Activated CD8-positive, alpha-beta memory T cell treated with anti-CD3 and anti-CD28 coated beads, Interleukin-2, amount 50 U/mL, for 24 hours (primary cell): ENCODE data around the gene ZNF799.
A peak's percentile ranks its signal among the peaks of the same experiment; 100 is the strongest.
"Not testable (repeated sequence)": the region's sequence is repeated elsewhere in the genome, so short reads cannot be mapped to it uniquely, and the experiment has no call there.

Source experiments
- DNase-seq: peaks from one replicate; pipeline ENCODE4 v3.0.0-alpha.2; 2020; ENCODE audit errors: extremely low read depth

The ZNF799 gene

GRCh38 chr19:12400633-12401502, at the start of gene ZNF799:
TSS of gene ZNF799 (minus strand) at chr19:12401271. CDS start at chr19:12401070, 201 bp downstream.
- peak; percentile 69 for DNase-seq

DNA sequence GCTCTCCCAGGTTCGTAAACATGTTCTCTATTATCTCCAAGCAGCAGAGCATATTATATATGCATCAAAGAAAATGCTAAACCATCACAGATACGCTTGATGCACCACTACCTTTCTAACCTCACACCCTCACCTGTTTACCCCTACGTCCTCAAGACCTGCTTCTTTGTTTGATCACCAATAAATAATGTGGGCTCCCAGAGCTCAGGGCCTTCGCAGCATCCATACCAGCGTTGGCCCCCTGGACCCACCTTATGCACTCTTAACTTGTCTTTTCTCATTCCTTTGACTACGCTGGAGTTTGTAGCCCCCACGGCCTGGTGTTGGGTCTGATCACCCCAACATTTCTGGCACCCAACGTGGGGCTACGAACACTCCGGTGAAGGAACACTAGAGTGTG, 49.8 kb upstream of the ZNF799 start:
- no peak for DNase-seq

GRCh38 chr19:12448808-12449207, 47.7 kb upstream of the ZNF799 start:
- DNase-seq: no peak

DNA sequence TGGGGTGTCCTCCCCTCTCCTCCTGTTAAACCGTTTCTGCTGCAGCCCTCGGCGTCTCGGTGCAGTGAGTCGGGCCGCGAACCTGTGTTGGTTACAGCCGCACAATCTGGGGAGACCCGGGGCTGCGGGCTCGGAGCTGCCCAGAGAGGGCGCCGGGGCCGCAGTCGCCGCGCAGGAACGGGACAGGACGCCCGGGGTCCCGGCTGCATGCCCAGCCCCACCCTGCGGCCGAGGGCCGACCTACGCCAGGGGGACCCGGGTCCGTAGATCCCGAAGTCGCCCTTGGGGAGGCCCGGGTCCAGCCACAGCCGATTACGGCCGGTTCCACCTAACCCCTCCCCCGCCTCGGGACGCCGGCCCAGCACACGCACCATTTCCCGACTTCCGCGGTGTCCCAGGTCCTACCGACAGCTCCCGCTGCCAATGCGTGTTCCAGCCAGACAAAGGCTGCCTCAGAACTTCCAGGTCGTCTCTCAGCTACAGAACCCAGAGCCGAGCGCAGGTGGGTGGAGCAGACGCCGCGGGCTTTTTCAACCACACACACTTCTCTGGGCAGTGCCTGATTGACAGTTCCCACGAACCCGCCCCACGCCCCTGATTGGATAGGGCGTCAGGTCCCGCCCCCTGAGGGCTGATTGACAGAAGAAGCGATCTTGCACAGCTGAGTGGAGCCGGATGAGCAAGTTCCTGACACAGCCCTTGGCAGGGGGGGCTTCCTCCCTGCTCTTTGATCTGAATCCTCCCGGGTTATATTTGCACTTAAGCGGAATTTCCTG, 39.7 kb upstream of the ZNF799 start, which contains the start of gene ZNF443:
ZNF443 (minus strand) TSS at position 481 of the 776 bp plus-strand sequence; CDS start at position 374, 107 bp downstream.
- DNase-seq: peak; percentile 97

- not testable (repeated sequence) for DNase-seq
Measured at GRCh38 chr19:12439686-12440540, 38.8 kb upstream of the ZNF799 start.

DNA sequence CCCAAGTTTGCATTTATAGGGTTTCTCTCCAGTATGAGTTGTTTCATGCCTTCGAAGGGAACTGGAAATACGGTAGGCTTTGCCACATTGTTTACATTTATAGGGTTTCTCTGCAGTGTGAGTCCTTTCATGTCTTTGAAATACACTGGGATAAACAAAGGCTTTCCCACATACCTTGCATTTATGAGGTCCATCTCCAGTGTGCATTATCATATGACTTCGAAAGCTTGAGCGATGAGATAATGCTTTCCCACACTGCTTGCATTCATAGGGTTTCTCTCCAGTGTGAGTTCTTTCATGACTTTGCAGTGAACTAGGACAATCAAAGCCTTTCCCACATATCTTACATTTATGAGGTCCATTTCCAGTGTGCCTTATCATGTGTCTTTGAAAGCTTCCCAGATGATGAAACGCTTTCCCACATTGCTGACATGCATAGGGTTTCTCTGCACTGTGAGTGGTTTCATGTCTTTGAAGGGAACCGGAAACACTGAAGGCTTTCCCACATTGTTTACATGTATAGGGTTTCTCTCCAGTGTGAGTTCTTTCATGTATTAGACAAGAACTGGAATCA, 29.7 kb upstream of the ZNF799 start:
- DNase-seq: not testable (repeated sequence)

GRCh38 chr19:12425888-12426274, 24.8 kb upstream of the ZNF799 start:
- no peak for DNase-seq

GRCh38 chr19:12425236-12425887, 24.3 kb upstream of the ZNF799 start:
- DNase-seq: no peak

GRCh38 chr19:12417273-12417672, 16.2 kb upstream of the ZNF799 start:
- not testable (repeated sequence) for DNase-seq

DNA sequence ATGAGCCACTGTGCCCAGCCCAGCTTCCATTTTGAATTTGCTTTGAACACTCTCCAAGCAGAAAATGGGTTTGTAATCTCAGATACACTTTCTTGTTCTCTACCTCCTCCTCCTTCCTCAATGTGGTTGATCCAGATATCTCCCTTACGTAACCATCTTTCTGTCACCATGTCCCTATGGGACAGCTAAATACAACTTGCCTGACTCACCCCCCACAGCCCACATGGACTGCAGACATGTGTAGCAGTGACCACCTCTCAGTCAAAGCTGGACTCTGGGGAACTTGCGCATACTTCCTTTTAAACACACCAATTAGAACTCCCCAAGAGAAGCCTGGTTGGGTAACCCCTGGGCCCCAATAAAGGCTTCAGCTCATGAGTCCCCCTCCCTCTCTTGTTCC, 10.8 kb upstream of the ZNF799 start:
- no peak for DNase-seq

- not testable (repeated sequence) for DNase-seq
Measured at GRCh38 chr19:12399901-12400632, 1.0 kb downstream of the ZNF799 start.

DNA sequence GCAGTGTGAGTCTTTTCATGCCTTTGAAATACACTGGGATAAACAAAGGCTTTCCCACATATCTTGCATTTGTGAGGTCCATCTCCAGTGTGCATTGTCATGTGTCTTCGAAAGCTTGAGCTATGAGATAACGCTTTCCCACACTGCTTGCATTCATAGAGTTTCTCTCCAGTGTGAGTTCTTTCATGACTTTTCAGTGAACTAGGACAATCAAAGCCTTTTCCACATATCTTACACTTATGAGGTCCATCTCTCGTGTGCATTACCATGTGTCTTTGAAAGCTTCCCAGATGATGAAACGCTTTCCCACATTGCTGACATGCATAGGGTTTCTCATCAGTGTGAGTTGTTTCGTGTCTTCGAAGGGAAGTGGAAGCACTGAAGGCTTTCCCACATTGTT, 9.9 kb downstream of the ZNF799 start:
- DNase-seq: not testable (repeated sequence)

- not testable (repeated sequence) for DNase-seq
Measured at GRCh38 chr19:12386365-12386764, 14.7 kb downstream of the ZNF799 start.

DNA sequence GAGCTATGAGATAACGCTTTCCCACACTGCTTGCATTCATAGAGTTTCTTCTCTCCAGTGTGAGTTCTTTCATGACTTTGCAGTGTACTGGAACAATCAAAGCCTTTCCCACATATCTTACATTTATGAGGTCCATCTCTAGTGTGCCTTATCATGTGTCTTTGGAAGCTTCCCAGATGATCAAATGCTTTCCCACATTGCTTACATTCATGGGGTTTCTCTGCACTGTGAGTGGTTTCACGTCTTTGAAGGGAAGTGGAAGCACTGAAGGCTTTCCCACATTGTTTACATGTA, 20.7 kb downstream of the ZNF799 start:
- DNase-seq: no peak

- DNase-seq: no peak
Measured at GRCh38 chr19:12379732-12380443, 21.2 kb downstream of the ZNF799 start.

GRCh38 chr19:12374026-12374425, 27.0 kb downstream of the ZNF799 start:
- DNase-seq: no peak

DNA sequence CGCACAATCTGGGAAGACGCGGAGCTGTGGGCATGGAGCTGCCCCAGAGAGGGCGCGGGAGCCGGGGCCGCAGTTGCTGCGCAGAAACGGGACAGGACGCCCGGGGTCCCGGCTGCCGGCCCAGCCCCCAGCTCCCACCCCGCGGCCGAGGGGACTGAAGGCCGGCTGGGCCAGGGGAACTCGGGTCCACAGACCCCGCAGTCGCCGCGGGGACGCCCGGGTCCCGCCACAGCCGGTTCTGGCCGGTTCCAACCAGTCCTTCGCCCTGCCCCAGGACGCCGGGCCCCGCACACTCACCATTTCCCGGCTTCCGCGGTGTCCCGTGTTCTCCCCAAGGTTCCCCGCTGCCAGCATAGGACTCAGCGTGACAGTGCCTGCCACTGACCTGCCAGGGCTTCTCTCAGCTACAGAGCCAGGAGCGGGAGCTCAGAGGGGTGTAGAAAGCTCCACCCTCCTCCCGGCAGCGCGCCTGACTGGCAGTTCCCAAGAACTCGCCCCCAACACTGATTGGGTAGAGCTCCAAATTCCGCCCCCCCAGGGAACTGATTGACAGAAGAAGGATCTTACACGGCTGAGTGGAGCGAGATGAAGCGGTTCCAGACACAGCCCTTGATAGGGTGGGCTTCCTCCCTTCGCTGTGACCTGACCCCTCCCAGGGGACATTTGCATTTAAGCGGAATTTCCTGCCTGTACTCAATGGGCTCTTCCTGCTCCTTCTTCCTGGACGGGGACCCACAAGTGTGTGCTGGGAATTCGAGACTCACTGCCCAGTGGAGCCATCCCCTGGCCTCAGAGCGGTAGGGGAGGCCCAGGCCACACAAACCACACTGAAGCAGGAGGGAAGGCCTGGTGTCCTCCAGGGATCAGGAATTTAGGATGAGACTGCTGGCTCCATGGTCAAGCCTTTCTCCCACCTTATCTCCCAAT, 35.6 kb downstream of the ZNF799 start, which contains the start of gene ZNF442:
ZNF442 (minus strand) TSS at position 448 of the 927 bp plus-strand sequence. CDS start 2,052 bp downstream, outside the sequence.
- peak; percentile 74 for DNase-seq
